ENCODE measurements around the gene CES5A.
"Not testable (repeated sequence)": the region's sequence is repeated elsewhere in the genome, so short reads cannot be mapped to it uniquely, and the experiment has no call there.

Gene CES5A

GRCh38 chr16:55830658-55831294, 44.4 kb downstream of the CES5A start:
- TF ChIP-seq EZH2 (IDR thresholded peaks at IDR 0.05; ENCODE audit: borderline replicate concordance, low read depth, low read length, severe bottlenecking) (no peak), CTCF (IDR thresholded peaks at IDR 0.05; ENCODE audit: borderline replicate concordance, extremely low read depth, low read length, poor library complexity, severe bottlenecking) (no peak)

GRCh38 chr16:55829232-55829631, 45.9 kb downstream of the CES5A start:
- not testable (repeated sequence) for H4K20me1 ChIP-seq (ENCODE audit: insufficient read depth, low read length); H3K79me2 ChIP-seq (ENCODE audit: insufficient read depth, low read length); H3K9me3 ChIP-seq (ENCODE audit: insufficient read depth, low read length, severe bottlenecking); H3K4me1 ChIP-seq (ENCODE audit: insufficient read depth, low read length); H3K36me3 ChIP-seq (ENCODE audit: insufficient read depth, low read length); H3K4me2 ChIP-seq (ENCODE audit: insufficient read depth, low read length); H3K27ac ChIP-seq (ENCODE audit: low read length); H3K4me3 ChIP-seq (ENCODE audit: low read depth in 1 of 2, low read length in 2 of 2); ATAC-seq (ENCODE audit: insufficient read depth, low read depth); DNase-seq; H2AFZ ChIP-seq (ENCODE audit: low read depth, low read length); H3K27me3 ChIP-seq (ENCODE audit: insufficient read depth, low read length, poor library complexity); H3K9ac ChIP-seq (ENCODE audit: low read depth, low read length)

More at GRCh38 chr16:55830658-55831294, 44.4 kb downstream of the CES5A start:
- no peaks in the 10 kb centered on the region for H3K79me2 ChIP-seq (ENCODE audit: insufficient read depth, low read length)
- no peaks in the 10 kb centered on the region for H3K9me3 ChIP-seq (ENCODE audit: insufficient read depth, low read length, severe bottlenecking)
- no peak overlapping the region for H2AFZ ChIP-seq (ENCODE audit: low read depth, low read length)
- no peaks in the 10 kb centered on the region for H4K20me1 ChIP-seq (ENCODE audit: insufficient read depth, low read length)
- H3K4me3 ChIP-seq (ENCODE audit: low read depth in 1 of 2, low read length in 2 of 2): no peak overlapping the region
- no peak overlapping the region for H3K27ac ChIP-seq (ENCODE audit: low read length)
- no peak overlapping the region for H3K4me2 ChIP-seq (ENCODE audit: insufficient read depth, low read length)
- H3K27me3 ChIP-seq (ENCODE audit: insufficient read depth, low read length, poor library complexity): peaks cover 4% of the 10 kb centered on the region
- ATAC-seq (ENCODE audit: insufficient read depth, low read depth): no peak
- no peaks in the 10 kb centered on the region for H3K4me1 ChIP-seq (ENCODE audit: insufficient read depth, low read length)
- H3K36me3 ChIP-seq (ENCODE audit: insufficient read depth, low read length): no peaks in the 10 kb centered on the region
- DNase-seq: no peak
- no peak overlapping the region for H3K9ac ChIP-seq (ENCODE audit: low read depth, low read length)

GRCh38 chr16:55828680-55829079, 46.5 kb downstream of the CES5A start:
- TF ChIP-seq EZH2 (IDR thresholded peaks at IDR 0.05; ENCODE audit: borderline replicate concordance, low read depth, low read length, severe bottlenecking) (no peak), CTCF (IDR thresholded peaks at IDR 0.05; ENCODE audit: borderline replicate concordance, extremely low read depth, low read length, poor library complexity, severe bottlenecking) (no peak)
- H3K27ac ChIP-seq (ENCODE audit: low read length): no peak overlapping the region
- ATAC-seq (ENCODE audit: insufficient read depth, low read depth): no peak
- H3K9me3 ChIP-seq (ENCODE audit: insufficient read depth, low read length, severe bottlenecking): no peaks in the 10 kb centered on the region
- no peaks in the 10 kb centered on the region for H3K4me1 ChIP-seq (ENCODE audit: insufficient read depth, low read length)
- H3K79me2 ChIP-seq (ENCODE audit: insufficient read depth, low read length): no peaks in the 10 kb centered on the region
- no peak for DNase-seq
- H3K4me3 ChIP-seq (ENCODE audit: low read depth in 1 of 2, low read length in 2 of 2): no peak overlapping the region
- no peak overlapping the region for H3K4me2 ChIP-seq (ENCODE audit: insufficient read depth, low read length)
- H4K20me1 ChIP-seq (ENCODE audit: insufficient read depth, low read length): no peaks in the 10 kb centered on the region
- no peaks in the 10 kb centered on the region for H3K27me3 ChIP-seq (ENCODE audit: insufficient read depth, low read length, poor library complexity)
- no peak overlapping the region for H2AFZ ChIP-seq (ENCODE audit: low read depth, low read length)
- no peak overlapping the region for H3K9ac ChIP-seq (ENCODE audit: low read depth, low read length)
- no peaks in the 10 kb centered on the region for H3K36me3 ChIP-seq (ENCODE audit: insufficient read depth, low read length)

GRCh38 chr16:55825115-55825728, 50.0 kb downstream of the CES5A start:
- Histone ChIP-seq H3K4me3 (ENCODE audit: low read depth in 1 of 2, low read length in 2 of 2) (no peak overlapping the region), H3K9ac (ENCODE audit: low read depth, low read length) (no peak overlapping the region), H2AFZ (ENCODE audit: low read depth, low read length) (no peak overlapping the region), H3K27ac (ENCODE audit: low read length) (no peak overlapping the region), H3K27me3 (ENCODE audit: insufficient read depth, low read length, poor library complexity) (no peaks in the 10 kb centered on the region), H3K79me2 (ENCODE audit: insufficient read depth, low read length) (no peaks in the 10 kb centered on the region), H3K4me1 (ENCODE audit: insufficient read depth, low read length) (no peaks in the 10 kb centered on the region), H3K36me3 (ENCODE audit: insufficient read depth, low read length) (no peaks in the 10 kb centered on the region), H4K20me1 (ENCODE audit: insufficient read depth, low read length) (no peaks in the 10 kb centered on the region), H3K4me2 (ENCODE audit: insufficient read depth, low read length) (no peak overlapping the region), H3K9me3 (ENCODE audit: insufficient read depth, low read length, severe bottlenecking) (no peaks in the 10 kb centered on the region)
- no peak for ATAC-seq (ENCODE audit: insufficient read depth, low read depth)
- DNase-seq: no peak
- TF ChIP-seq EZH2 (IDR thresholded peaks at IDR 0.05; ENCODE audit: borderline replicate concordance, low read depth, low read length, severe bottlenecking): no peak

All from DND-41 (cell line).